ENCODE measurements around the gene CNOT6.

- TF ChIP-seq CTCF (conservative IDR thresholded peaks at IDR 0.05) (no peak), ZFX (IDR thresholded peaks at IDR 0.05) (no peak)
These were observed 24.3 kb upstream of the CNOT6 start for GRCh38 chr5:180469866-180470265.
